ENCODE results near the gene MSI2. TPM values are rescaled to one million over a fixed set of nuclear protein-coding genes. Genes with fewer than 3 reads are reported as not detected.

Gene MSI2
- total and polyA plus RNA-seq, 7 experiments from 2014 or later, result 3.3 to 169 (median 125) TPM

- Mint-ChIP-seq H3K4me1 (peaks cover 22 to 68% (median 46%) of the 10 kb centered on the region in 7 donors), H3K9me3 (no peaks in the 10 kb centered on the region), H3K4me3 (no peak overlapping the region), H3K27ac (no peak overlapping the region), H3K36me3 (peaks cover 2 to 24% (median 6%) of the 10 kb centered on the region in 5 donors), H3K27me3 (no peaks in the 10 kb centered on the region)
- H3K36me3 ChIP-seq (ENCODE audit: control insufficient read depth in 2 of 3, insufficient read depth in 3 of 3, low read length in 3 of 3), result no peaks in the 10 kb centered on the region
- no peak overlapping the region for H3K4me3 ChIP-seq (ENCODE audit: low read length)
- intact Hi-C loops (cut with micrococcal nuclease), result no loop called here
- ChIA-PET POLR2A (no interaction called here), CTCF (no interaction called here)
- ATAC-seq (peak; percentile 52), DNase-seq (no peak)
- H3K27me3 ChIP-seq (ENCODE audit: control insufficient read depth in 2 of 2, insufficient read depth in 2 of 2, low read length in 2 of 2), result no peaks in the 10 kb centered on the region
- no peaks in the 10 kb centered on the region for H3K9me3 ChIP-seq (ENCODE audit: control insufficient read depth in 2 of 3, low read length in 3 of 3)
- H3K27ac ChIP-seq (ENCODE audit: low read depth, low read length), result no peak overlapping the region
- peaks cover 0 to 5% of the 10 kb centered on the region in 2 donors for H3K4me1 ChIP-seq (ENCODE audit: control insufficient read depth in 2 of 2, insufficient read depth in 2 of 2, low read length in 2 of 2)
Observed at GRCh38 chr17:57422574-57423164, 166.3 kb downstream of the MSI2 start.

- H3K27me3 Mint-ChIP-seq, result no peaks in the 10 kb centered on the region
- ChIA-PET CTCF (no interaction called here), POLR2A (interaction anchor here (1.0 kb wide), 1 partner anchor 12 kb away, joined by 4 read pairs; no protein-coding TSS in a partner anchor)
- Histone ChIP-seq H3K9me3 (ENCODE audit: control insufficient read depth in 2 of 3, low read length in 3 of 3) (no peaks in the 10 kb centered on the region), H3K36me3 (ENCODE audit: control insufficient read depth in 2 of 3, insufficient read depth in 3 of 3, low read length in 3 of 3) (no peaks in the 10 kb centered on the region), H3K27ac (ENCODE audit: low read depth, low read length) (no peak overlapping the region), H3K4me3 (ENCODE audit: low read length) (no peak overlapping the region), H3K4me1 (ENCODE audit: control insufficient read depth in 2 of 2, insufficient read depth in 2 of 2, low read length in 2 of 2) (peaks cover 0 to 5% of the 10 kb centered on the region in 2 donors), H3K27me3 (ENCODE audit: control insufficient read depth in 2 of 2, insufficient read depth in 2 of 2, low read length in 2 of 2) (no peaks in the 10 kb centered on the region)
- H3K36me3 Mint-ChIP-seq, result peaks cover 2 to 18% (median 6%) of the 10 kb centered on the region in 5 donors
- DNase-seq (no peak), ATAC-seq (no peak)
- H3K4me1 Mint-ChIP-seq, result peaks cover 19 to 72% (median 47%) of the 10 kb centered on the region in 7 donors
- H3K4me3 Mint-ChIP-seq, result peak overlapping the region in 1 of 10 donors; percentile 3
- intact Hi-C loops (cut with micrococcal nuclease), result no loop called here
- H3K9me3 Mint-ChIP-seq, result no peaks in the 10 kb centered on the region
- no peak overlapping the region for H3K27ac Mint-ChIP-seq
Observed at GRCh38 chr17:57423541-57423940, 167.2 kb downstream of the MSI2 start.

- Mint-ChIP-seq H3K4me1 (peaks cover 21 to 79% (median 50%) of the 10 kb centered on the region in 7 donors), H3K36me3 (peaks cover 2 to 18% (median 6%) of the 10 kb centered on the region in 5 donors), H3K9me3 (no peaks in the 10 kb centered on the region), H3K27ac (peak overlapping the region in 1 of 9 donors; percentile 36), H3K27me3 (no peaks in the 10 kb centered on the region), H3K4me3 (peak overlapping the region in 1 of 10 donors; percentile 48)
- no peak overlapping the region for H3K4me3 ChIP-seq (ENCODE audit: low read length)
- DNase-seq (no peak), ATAC-seq (no peak)
- H3K27ac ChIP-seq (ENCODE audit: low read depth, low read length), result no peak overlapping the region
- peaks cover 0 to 5% of the 10 kb centered on the region in 2 donors for H3K4me1 ChIP-seq (ENCODE audit: control insufficient read depth in 2 of 2, insufficient read depth in 2 of 2, low read length in 2 of 2)
- H3K27me3 ChIP-seq (ENCODE audit: control insufficient read depth in 2 of 2, insufficient read depth in 2 of 2, low read length in 2 of 2), result no peaks in the 10 kb centered on the region
- H3K9me3 ChIP-seq (ENCODE audit: control insufficient read depth in 2 of 3, low read length in 3 of 3), result no peaks in the 10 kb centered on the region
- ChIA-PET CTCF (interaction anchor here (0.6 kb wide), 2 partner anchors 8 to 144 kb away, joined by 3 read pairs; no protein-coding TSS in a partner anchor), POLR2A (interaction anchor here (1.0 to 1.3 kb wide), 2 partner anchors 11 to 46 kb away, joined by 3 to 4 read pairs; no protein-coding TSS in a partner anchor)
- H3K36me3 ChIP-seq (ENCODE audit: control insufficient read depth in 2 of 3, insufficient read depth in 3 of 3, low read length in 3 of 3), result no peaks in the 10 kb centered on the region
- intact Hi-C loops (cut with micrococcal nuclease), result no loop called here
Observed at GRCh38 chr17:57424273-57424672, 167.9 kb downstream of the MSI2 start.

GRCh38 chr17:57424777-57425188 lies 168.5 kb downstream of the MSI2 start:
- Mint-ChIP-seq H3K27ac (no peak overlapping the region), H3K9me3 (no peaks in the 10 kb centered on the region), H3K4me1 (peaks cover 23 to 78% (median 52%) of the 10 kb centered on the region in 7 donors), H3K27me3 (no peaks in the 10 kb centered on the region), H3K4me3 (peak overlapping the region in 1 of 10 donors; percentile 48), H3K36me3 (peaks cover 4 to 17% (median 6%) of the 10 kb centered on the region in 5 donors)
- intact Hi-C loops (cut with micrococcal nuclease), result no loop called here
- ChIA-PET POLR2A (interaction anchor here (1.3 kb wide), 1 partner anchor 46 kb away, joined by 3 read pairs; no protein-coding TSS in a partner anchor), CTCF (interaction anchor here (0.6 kb wide), 1 partner anchor 7 kb away, joined by 3 read pairs; no protein-coding TSS in a partner anchor)
- H3K27ac ChIP-seq (ENCODE audit: low read depth, low read length), result no peak overlapping the region
- H3K4me1 ChIP-seq (ENCODE audit: control insufficient read depth in 2 of 2, insufficient read depth in 2 of 2, low read length in 2 of 2), result peaks cover 0 to 5% of the 10 kb centered on the region in 2 donors
- ATAC-seq (no peak), DNase-seq (no peak)
- H3K9me3 ChIP-seq (ENCODE audit: control insufficient read depth in 2 of 3, low read length in 3 of 3), result no peaks in the 10 kb centered on the region
- no peaks in the 10 kb centered on the region for H3K36me3 ChIP-seq (ENCODE audit: control insufficient read depth in 2 of 3, insufficient read depth in 3 of 3, low read length in 3 of 3)
- no peaks in the 10 kb centered on the region for H3K27me3 ChIP-seq (ENCODE audit: control insufficient read depth in 2 of 2, insufficient read depth in 2 of 2, low read length in 2 of 2)
- no peak overlapping the region for H3K4me3 ChIP-seq (ENCODE audit: low read length)

GRCh38 chr17:57425431-57425830 lies 169.1 kb downstream of the MSI2 start:
- H3K4me3 ChIP-seq (ENCODE audit: low read length), result no peak overlapping the region
- ChIA-PET POLR2A (interaction anchor here (1.3 kb wide), 1 partner anchor 45 kb away, joined by 3 read pairs; no protein-coding TSS in a partner anchor), CTCF (no interaction called here)
- ATAC-seq, result no peak
- Mint-ChIP-seq H3K9me3 (no peaks in the 10 kb centered on the region), H3K4me3 (no peak overlapping the region), H3K27ac (no peak overlapping the region), H3K36me3 (peaks cover under 1 to 16% (median 4%) of the 10 kb centered on the region in 5 donors), H3K4me1 (peaks cover 21 to 79% (median 55%) of the 10 kb centered on the region in 7 donors), H3K27me3 (no peaks in the 10 kb centered on the region)
- H3K27ac ChIP-seq (ENCODE audit: low read depth, low read length), result no peak overlapping the region
- H3K36me3 ChIP-seq (ENCODE audit: control insufficient read depth in 2 of 3, insufficient read depth in 3 of 3, low read length in 3 of 3), result no peaks in the 10 kb centered on the region
- DNase-seq, result no peak
- peaks cover 0 to 5% of the 10 kb centered on the region in 2 donors for H3K4me1 ChIP-seq (ENCODE audit: control insufficient read depth in 2 of 2, insufficient read depth in 2 of 2, low read length in 2 of 2)
- no peaks in the 10 kb centered on the region for H3K27me3 ChIP-seq (ENCODE audit: control insufficient read depth in 2 of 2, insufficient read depth in 2 of 2, low read length in 2 of 2)
- no peaks in the 10 kb centered on the region for H3K9me3 ChIP-seq (ENCODE audit: control insufficient read depth in 2 of 3, low read length in 3 of 3)
- intact Hi-C loops (cut with micrococcal nuclease), result no loop called here

- H3K27ac ChIP-seq (ENCODE audit: low read depth, low read length), result no peak overlapping the region
- Mint-ChIP-seq H3K36me3 (peaks cover 0 to 13% (median 5%) of the 10 kb centered on the region in 5 donors), H3K4me1 (peaks cover 23 to 79% (median 56%) of the 10 kb centered on the region in 7 donors), H3K4me3 (peak overlapping the region in 1 of 10 donors; percentile 26), H3K27ac (no peak overlapping the region), H3K9me3 (no peaks in the 10 kb centered on the region), H3K27me3 (no peaks in the 10 kb centered on the region)
- H3K36me3 ChIP-seq (ENCODE audit: control insufficient read depth in 2 of 3, insufficient read depth in 3 of 3, low read length in 3 of 3), result no peaks in the 10 kb centered on the region
- no peaks in the 10 kb centered on the region for H3K9me3 ChIP-seq (ENCODE audit: control insufficient read depth in 2 of 3, low read length in 3 of 3)
- H3K4me3 ChIP-seq (ENCODE audit: low read length), result no peak overlapping the region
- no peak for DNase-seq
- ATAC-seq, result no peak
- intact Hi-C loops (cut with micrococcal nuclease), result no loop called here
- ChIA-PET CTCF (no interaction called here), POLR2A (no interaction called here)
- peaks cover 0 to 5% of the 10 kb centered on the region in 2 donors for H3K4me1 ChIP-seq (ENCODE audit: control insufficient read depth in 2 of 2, insufficient read depth in 2 of 2, low read length in 2 of 2)
- H3K27me3 ChIP-seq (ENCODE audit: control insufficient read depth in 2 of 2, insufficient read depth in 2 of 2, low read length in 2 of 2), result no peaks in the 10 kb centered on the region
Observed at GRCh38 chr17:57425903-57426880, 169.9 kb downstream of the MSI2 start.

Data from naive thymus-derived CD4-positive, alpha-beta T cell (primary cell).